Measurements from ENCODE around the gene PFKFB2.

PFKFB2 gene

GRCh38 chr1:207052911-207053769 lies at the start of gene PFKFB2:
TSS of gene PFKFB2 (plus strand) at chr1:207053275. CDS start at chr1:207054718, 1,443 bp downstream.
- in situ Hi-C loops (cut with MboI; ENCODE audit: low sequenced_read_pairs) = no loop called here

DNA sequence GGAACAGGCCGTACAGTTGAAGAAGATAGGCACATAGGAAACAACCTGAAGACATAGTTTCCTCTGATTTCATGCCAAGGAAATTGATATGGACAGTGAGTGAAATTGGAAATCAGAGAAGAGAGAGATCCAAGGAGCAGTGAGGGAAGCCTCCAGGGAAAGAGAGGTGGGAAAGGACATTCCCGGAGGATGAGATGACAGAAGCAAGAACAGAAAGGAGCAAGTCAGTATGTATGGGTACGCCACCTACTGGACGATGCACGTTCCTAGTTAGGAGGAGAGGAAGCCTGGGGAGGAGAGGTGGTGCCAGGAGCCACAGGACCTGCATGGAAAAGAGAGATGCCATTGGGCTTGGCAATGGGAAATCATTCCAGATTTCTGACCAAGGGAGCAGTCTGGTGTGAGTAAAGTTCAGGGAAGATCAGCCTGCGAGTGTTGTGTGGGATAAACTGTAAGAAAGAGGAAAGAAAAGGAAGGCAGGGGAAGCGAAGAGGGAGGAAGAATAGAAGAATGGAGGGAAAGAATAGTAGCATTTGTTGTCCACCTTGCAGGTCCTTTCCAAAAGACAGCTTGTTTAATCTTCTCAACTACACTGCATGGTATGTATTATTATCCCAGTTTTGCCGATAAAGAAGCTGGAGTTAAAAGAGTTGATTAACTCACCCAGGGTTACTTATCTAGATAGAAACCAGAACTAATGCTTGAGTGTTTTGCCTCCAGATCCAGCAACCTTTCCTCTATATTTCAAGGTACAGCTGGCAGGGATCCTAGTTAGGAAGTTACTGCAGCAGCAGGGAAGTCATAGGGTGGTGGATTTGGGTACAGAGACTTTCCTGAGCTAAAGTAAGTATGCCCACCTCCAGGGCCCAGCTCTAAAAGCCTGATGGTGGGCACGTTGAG lies 47.9 kb upstream of the PFKFB2 start:
- in situ Hi-C loops (cut with MboI; ENCODE audit: low sequenced_read_pairs) = no loop called here

DNA sequence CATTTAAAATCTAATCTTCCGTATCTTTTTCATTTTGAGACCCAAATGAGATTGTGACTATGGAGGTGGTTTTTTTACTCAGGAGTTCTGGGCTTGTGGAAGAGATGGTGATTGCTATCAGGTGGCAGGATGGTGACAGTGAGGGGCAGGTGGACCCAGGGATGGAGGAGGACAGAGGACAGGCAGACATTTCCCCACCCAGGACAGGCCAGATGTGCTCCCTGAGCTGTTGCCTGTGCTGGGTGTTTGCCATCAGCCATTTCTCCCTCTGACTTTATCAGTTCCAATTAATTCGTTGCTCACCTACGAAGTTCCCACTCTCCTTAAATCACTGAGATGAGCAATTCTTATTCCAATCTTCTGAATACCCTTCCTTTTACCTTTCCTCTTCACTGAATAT lies 47.0 kb upstream of the PFKFB2 start:
- in situ Hi-C loops (cut with MboI; ENCODE audit: low sequenced_read_pairs) = no loop called here

DNA sequence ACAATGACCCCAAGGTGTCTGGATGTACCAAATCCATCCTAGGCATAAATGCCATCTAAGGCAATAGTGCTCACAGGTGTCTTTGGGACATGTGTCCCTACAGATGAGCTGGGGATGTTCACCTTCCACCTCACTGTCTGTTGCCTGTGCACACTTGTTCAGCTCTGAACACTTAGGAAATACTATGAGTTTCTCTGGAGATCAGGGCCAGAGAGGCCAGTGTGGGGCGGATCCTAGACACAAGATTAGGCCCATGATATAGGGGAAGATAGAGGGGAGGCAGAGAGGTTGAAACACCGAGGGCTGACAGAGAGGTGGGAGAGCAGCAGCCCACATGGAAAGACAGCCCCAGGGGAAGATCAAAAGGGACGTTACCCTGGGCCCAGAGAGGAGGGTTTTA lies 46.2 kb upstream of the PFKFB2 start:
- in situ Hi-C loops (cut with MboI; ENCODE audit: low sequenced_read_pairs) = no loop called here

GRCh38 chr1:207007352-207008033 lies 45.6 kb upstream of the PFKFB2 start:
- in situ Hi-C loops (cut with MboI; ENCODE audit: low sequenced_read_pairs) = no loop called here

DNA sequence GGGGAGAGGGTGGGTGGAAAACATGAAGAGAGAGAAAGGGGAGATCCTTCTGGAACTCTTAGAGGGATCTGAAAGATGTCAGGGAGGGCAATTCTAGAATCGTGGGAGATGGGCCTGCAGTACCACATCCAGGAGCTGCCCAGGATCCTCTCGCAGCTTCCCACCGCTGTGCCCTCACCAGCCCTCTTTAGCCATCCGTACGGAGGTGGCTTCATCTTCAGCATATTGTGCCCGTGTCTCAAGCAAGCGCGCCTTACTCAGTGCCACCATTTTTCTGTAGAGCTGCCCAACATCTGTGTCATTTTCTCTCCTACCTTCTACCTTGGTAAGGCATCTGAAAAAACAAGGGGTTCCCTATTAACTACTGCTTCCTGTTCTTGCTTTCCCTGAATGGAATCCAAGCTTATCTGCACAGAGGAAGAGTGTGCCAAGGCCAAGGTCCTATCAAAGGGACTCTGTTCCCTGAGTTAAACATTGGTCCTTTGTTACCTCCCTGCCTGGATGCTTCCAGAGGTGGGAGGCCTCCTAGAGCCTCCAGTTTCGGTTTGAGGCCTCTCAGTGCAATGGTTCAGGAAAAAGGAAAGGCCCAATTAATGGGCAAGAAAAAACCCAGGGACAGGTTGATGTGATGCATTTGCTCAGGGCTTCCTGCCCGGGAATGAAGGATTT lies 43.8 kb upstream of the PFKFB2 start:
- in situ Hi-C loops (cut with MboI; ENCODE audit: low sequenced_read_pairs) = no loop called here

GRCh38 chr1:207009945-207010344 lies 43.1 kb upstream of the PFKFB2 start:
- in situ Hi-C loops (cut with MboI; ENCODE audit: low sequenced_read_pairs) = no loop called here

DNA sequence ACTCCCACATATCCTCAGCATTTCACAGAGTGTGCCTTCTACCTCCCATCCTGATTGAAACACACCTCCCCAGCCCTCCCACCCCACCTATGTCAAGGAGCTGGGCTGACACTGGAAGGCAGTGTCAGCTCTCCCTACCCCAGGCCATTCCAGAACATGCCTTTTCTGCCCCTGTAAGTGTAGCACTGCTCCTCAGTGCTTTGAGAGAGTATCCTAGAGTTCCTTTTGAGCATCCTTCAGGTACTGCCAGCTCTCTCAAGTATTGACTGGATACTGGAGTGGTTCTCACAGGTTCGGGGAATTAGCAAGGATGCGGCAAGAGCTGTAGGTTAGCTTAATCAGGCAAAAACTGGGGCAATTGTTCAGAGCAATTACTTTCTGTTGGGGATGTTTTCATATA lies 42.3 kb upstream of the PFKFB2 start:
- in situ Hi-C loops (cut with MboI; ENCODE audit: low sequenced_read_pairs) = no loop called here

DNA sequence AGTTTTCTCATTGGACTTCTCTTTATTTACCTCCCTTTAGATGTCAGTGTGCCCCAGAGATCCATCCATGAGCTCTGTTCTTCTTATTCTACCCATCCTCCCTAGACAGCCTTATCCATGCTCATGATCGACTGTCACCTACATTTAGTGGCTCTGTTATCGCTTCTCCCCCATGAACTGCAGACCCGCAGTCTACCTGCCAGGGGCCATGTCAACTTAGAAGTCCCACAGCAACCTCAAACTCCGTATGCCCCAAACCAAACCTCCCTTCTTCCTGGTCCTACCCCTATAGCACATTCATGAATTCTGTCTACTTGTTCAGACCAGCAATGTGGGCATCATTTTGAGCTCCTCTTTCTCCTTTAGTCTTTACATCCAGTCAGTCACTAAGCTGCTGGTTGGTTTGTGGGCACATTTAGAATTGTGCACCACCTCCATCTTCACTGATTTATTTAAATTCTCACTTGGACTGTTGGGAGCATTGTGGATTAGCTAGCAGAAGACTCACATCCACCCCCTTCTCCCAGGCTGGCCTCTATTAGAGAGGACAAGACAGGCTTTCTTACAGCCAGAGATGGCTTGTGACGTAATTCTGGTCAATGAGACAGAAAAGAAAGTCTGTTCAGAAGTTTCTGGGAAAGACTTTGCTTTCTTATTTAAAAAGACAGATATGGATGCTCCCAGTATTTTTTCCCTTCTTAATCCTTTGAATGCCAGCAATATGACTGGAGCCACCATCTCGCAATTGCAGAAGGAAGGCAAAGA lies 39.6 kb upstream of the PFKFB2 start:
- in situ Hi-C loops (cut with MboI; ENCODE audit: low sequenced_read_pairs) = no loop called here

DNA sequence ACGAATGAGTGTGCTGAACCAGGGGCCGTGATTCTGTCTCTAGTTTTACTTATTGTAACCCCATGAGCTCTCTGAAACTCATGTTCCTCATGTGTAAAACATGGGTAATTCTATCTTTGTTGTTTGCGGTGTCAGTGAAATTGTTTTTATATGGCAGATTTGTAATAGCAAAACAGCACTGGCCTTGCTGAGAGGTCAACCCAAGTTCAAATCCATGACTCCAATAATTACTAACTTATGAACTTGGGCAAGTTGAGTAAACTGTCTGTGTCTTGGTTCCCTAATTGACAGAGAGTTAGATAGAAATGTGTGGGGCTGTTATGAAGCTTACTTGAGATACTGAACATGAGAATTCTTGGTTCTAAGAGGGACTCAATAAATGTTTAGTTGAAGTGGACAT lies 38.3 kb upstream of the PFKFB2 start:
- in situ Hi-C loops (cut with MboI; ENCODE audit: low sequenced_read_pairs) = no loop called here

- in situ Hi-C loops (cut with MboI; ENCODE audit: low sequenced_read_pairs) = no loop called here
Observed at GRCh38 chr1:207015791-207016190, 37.3 kb upstream of the PFKFB2 start.

DNA sequence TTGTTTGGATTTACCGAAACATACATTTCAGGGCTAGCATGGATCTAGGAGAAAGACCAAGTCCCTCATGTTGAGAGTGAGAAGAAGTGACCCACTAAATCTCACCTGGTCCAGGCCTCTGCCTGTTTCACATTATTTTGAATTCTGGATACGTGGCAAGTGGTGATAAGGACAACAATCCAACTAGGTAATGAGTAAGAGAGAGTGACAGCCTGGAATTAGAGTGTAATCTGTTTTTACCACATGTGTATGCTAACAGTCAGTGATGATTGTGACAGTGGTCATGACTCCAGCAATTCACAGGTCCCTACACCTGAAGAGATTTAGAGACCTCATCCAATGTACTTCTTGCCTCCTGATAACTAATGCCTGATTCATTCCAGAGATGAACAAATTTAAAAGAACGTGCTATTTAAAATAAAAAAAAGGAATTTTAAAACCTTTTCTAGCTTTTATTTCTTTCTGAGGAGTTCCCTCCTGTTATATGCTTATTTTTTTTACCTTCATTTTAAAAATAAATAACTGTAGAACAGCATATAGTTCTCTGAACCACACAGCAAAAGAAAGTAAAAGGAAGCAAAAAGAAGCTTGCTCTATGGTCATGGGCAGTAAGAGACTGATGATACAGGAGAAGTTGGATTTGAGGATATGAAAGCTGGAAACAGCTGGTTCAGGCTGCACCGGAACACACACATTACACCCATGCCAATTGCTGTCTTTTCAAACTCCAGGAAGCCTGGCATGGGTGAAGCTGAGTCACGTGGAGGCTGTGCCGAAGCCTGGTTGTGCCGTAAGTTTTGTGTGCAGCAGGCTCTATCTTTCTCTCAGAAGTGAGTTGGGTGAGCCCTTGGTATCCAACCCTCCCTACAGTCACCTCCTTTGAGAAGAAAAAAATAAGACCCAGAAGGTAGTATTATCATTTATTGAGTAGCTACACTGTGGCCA lies 35.2 kb upstream of the PFKFB2 start:
- in situ Hi-C loops (cut with MboI; ENCODE audit: low sequenced_read_pairs) = no loop called here

DNA sequence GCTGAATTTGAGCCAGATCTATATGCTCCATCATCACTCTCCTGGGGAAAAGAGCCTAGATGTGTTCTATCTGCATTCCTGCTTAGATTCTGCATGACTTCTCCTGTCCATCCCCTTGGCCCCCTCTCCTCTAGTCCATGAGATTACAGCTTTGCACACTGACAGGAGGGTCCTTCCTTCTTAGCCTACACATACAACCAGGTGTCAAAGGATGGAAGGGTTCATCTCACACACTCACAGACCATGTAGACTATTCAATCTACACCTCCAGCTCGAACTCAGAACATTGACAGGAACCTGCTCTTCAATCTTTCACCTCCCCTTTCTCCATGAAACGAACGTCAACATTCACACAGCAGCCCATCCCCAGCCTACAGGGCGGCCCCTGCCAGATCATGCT lies 34.4 kb upstream of the PFKFB2 start:
- in situ Hi-C loops (cut with MboI; ENCODE audit: low sequenced_read_pairs) = no loop called here

DNA sequence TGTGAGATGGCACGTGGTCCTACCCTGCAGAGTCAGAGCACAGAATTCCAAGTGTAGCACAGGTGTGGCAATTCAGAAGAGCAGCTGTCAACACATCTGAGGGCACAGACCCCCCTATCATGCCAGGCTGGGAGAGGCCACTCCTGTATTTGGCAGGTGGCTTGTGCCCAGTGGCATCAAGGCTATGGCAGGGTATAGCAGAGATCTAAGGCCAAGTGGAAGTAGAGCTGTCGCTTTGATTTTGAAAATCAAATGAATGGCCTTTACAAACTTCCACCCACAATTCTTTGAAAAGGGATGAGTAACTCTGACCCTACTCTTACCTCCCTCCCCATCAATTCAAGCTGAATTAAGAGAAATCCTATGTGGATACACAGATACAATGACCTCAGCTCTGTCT lies 33.9 kb upstream of the PFKFB2 start:
- in situ Hi-C loops (cut with MboI; ENCODE audit: low sequenced_read_pairs) = no loop called here

- in situ Hi-C loops (cut with MboI; ENCODE audit: low sequenced_read_pairs) = no loop called here
Observed at GRCh38 chr1:207019661-207020060, 33.4 kb upstream of the PFKFB2 start.

DNA sequence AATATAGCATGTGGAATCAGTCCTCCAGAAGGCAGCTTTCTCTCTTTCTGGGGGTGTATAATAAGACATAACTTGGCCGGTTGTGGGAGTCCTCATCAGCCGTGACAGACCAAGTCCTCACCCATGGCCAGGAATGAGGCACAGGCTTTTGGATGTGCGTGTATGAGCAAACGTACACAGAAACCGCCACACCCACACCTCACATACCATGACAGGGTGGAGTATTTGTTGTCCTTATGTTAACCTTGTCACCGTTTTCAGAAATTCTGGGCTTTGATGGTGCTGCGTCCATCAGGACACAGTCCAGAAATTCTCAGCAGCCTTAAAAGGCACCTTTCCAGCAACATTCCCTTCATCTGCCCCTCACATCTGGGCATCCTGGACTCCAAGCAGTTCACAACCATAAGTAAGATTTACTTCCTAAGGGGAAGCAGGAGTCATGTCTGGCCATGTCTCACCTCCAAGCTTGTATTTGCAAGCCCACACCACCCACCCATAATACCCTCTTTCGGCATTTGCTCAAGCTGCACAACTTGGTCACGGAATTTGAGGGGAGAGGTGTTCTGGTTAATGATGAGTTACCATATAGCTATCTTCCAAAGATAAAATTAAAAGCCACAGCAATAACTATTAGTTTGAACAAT lies 32.9 kb upstream of the PFKFB2 start:
- in situ Hi-C loops (cut with MboI; ENCODE audit: low sequenced_read_pairs) = no loop called here

- in situ Hi-C loops (cut with MboI; ENCODE audit: low sequenced_read_pairs) = no loop called here
Observed at GRCh38 chr1:207020709-207021107, 32.4 kb upstream of the PFKFB2 start.

GRCh38 chr1:207021139-207021861 lies 31.8 kb upstream of the PFKFB2 start:
- in situ Hi-C loops (cut with MboI; ENCODE audit: low sequenced_read_pairs) = no loop called here

Data from HL-60/S4 treated with phorbol 12-myristate 13-acetate at 8.2 ng/mL for 4 days and 3 days (cell line).